ENCODE data around the gene SH3BGRL2.
"Not testable (repeated sequence)": the region's sequence is repeated elsewhere in the genome, so short reads cannot be mapped to it uniquely, and the experiment has no call there.

GRCh38 chr6:79745282-79745681 is 114.2 kb downstream of the SH3BGRL2 start:
- TF ChIP-seq AFF4 (CRISPR knock-in tag; IDR thresholded peaks at IDR 0.05; ENCODE audit: borderline replicate concordance); NR1H2 (CRISPR knock-in tag; IDR thresholded peaks at IDR 0.05); CTCF (IDR thresholded peaks at IDR 0.05); TEAD4 (CRISPR knock-in tag; IDR thresholded peaks at IDR 0.05); RELA (CRISPR knock-in tag; IDR thresholded peaks at IDR 0.05; ENCODE audit: borderline replicate concordance); TCF7 (CRISPR knock-in tag; IDR thresholded peaks at IDR 0.05; ENCODE audit: low read depth); MAX (CRISPR knock-in tag; IDR thresholded peaks at IDR 0.05); ELF4 (CRISPR knock-in tag; IDR thresholded peaks at IDR 0.05; ENCODE audit: low read depth); ZNF512 (CRISPR knock-in tag; IDR thresholded peaks at IDR 0.05; ENCODE audit: borderline replicate concordance); FOXJ3 (CRISPR knock-in tag; IDR thresholded peaks at IDR 0.05; ENCODE audit: borderline replicate concordance); TP53 (CRISPR knock-in tag; IDR thresholded peaks at IDR 0.05): not testable (repeated sequence)
